Mesenchymal stem cell (in vitro differentiated cells and primary cell): ENCODE results near the gene TMEM97.

Experiments
- DNase-seq: peaks from one replicate; pipeline ENCODE4 v3.0.0-alpha.2; 2013
- H2AFZ ChIP-seq: one replicate; pipeline ENCODE4 v1.6.1; 2013; ENCODE audit warnings: low read depth, mild to moderate bottlenecking, control low read depth, inconsistent platforms, low read length, moderate library complexity
- H2AK5ac ChIP-seq: 2 replicates; pipeline ENCODE4 v1.6.1; 2013; ENCODE audit warnings: low read length, moderate library complexity, mild to moderate bottlenecking, inconsistent platforms; ENCODE audit not compliant: severe bottlenecking
- H2BK120ac ChIP-seq: one replicate; pipeline ENCODE4 v1.6.1; 2013; ENCODE audit warnings: low read depth, mild to moderate bottlenecking, inconsistent platforms, low read length, moderate library complexity
- H2BK12ac ChIP-seq, 2 experiments: one replicate each; pipeline ENCODE4 v1.6.1; 2013; ENCODE audit warnings: inconsistent platforms in 2 of 2, low read length in 2 of 2, mild to moderate bottlenecking in 2 of 2, moderate library complexity in 2 of 2, control low read depth in 1 of 2
- H2BK15ac ChIP-seq: one replicate; pipeline ENCODE4 v1.6.1; 2013; ENCODE audit warnings: mild to moderate bottlenecking, low read depth, inconsistent platforms; ENCODE audit not compliant: poor library complexity, severe bottlenecking
- H2BK5ac ChIP-seq: 2 replicates; pipeline ENCODE4 v1.6.1; 2013; ENCODE audit warnings: low read depth, mild to moderate bottlenecking, low read length, control low read depth, inconsistent platforms; ENCODE audit not compliant: poor library complexity, severe bottlenecking
- H3K14ac ChIP-seq, 2 experiments: one replicate each; pipeline ENCODE4 v1.6.1; 2013; ENCODE audit warnings: inconsistent platforms in 2 of 2, low read length in 2 of 2, control low read depth in 1 of 2, mild to moderate bottlenecking in 1 of 2, moderate library complexity in 1 of 2
- H3K18ac ChIP-seq, 2 experiments: one replicate each; pipeline ENCODE4 v1.6.1; 2013; ENCODE audit warnings: inconsistent platforms in 2 of 2, low read length in 2 of 2, control low read depth in 1 of 2, low read depth in 1 of 2, mild to moderate bottlenecking in 1 of 2
- H3K23ac ChIP-seq, 2 experiments: one replicate each; pipeline ENCODE4 v1.6.1; 2013; ENCODE audit warnings: inconsistent platforms in 2 of 2, low read length in 2 of 2, mild to moderate bottlenecking in 2 of 2, moderate library complexity in 2 of 2, control low read depth in 1 of 2
- H3K27ac ChIP-seq: 2 replicates; pipeline ENCODE4 v1.5.1; 2013; ENCODE audit warnings: mild to moderate bottlenecking, moderate library complexity, low read length, control low read depth, inconsistent platforms; ENCODE audit not compliant: poor library complexity, severe bottlenecking
- H3K27me3 ChIP-seq, 2 experiments: 2 replicates each; pipeline versions ENCODE4 v1.6.1 to v1.7.0; 2013; ENCODE audit warnings: low read length in 2 of 2, mild to moderate bottlenecking in 2 of 2, moderate library complexity in 2 of 2, control low read depth in 1 of 2, inconsistent platforms in 1 of 2; ENCODE audit not compliant: control insufficient read depth in 1 of 2, insufficient read depth in 1 of 2
- H3K36me3 ChIP-seq, 2 experiments: 2 replicates each; pipeline versions ENCODE4 v1.6.1 to v1.7.0; 2013; ENCODE audit warnings: low read length in 2 of 2, control low read depth in 1 of 2, inconsistent platforms in 1 of 2, low read depth in 1 of 2, mild to moderate bottlenecking in 1 of 2; ENCODE audit not compliant: insufficient read depth in 2 of 2, control insufficient read depth in 1 of 2
- H3K4ac ChIP-seq, 2 experiments: one replicate each; pipeline ENCODE4 v1.6.1; 2013; ENCODE audit warnings: inconsistent platforms in 2 of 2, low read length in 2 of 2, mild to moderate bottlenecking in 2 of 2, moderate library complexity in 2 of 2, control low read depth in 1 of 2, low read depth in 1 of 2
- H3K4me1 ChIP-seq: 2 replicates; pipeline ENCODE4 v1.6.1; 2013; ENCODE audit warnings: low read depth, low read length, control low read depth; ENCODE audit not compliant: control insufficient read depth, insufficient read depth
- H3K4me2 ChIP-seq: 2 replicates; pipeline ENCODE4 v1.6.1; 2013; ENCODE audit warnings: low read length, mild to moderate bottlenecking, inconsistent platforms; ENCODE audit not compliant: poor library complexity, severe bottlenecking
- H3K4me3 ChIP-seq, 2 experiments: 2 replicates each; pipeline versions ENCODE4 v1.5.1 to v1.7.0; 2013; ENCODE audit warnings: low read length in 2 of 2, mild to moderate bottlenecking in 2 of 2, control low read depth in 1 of 2, low read depth in 1 of 2; ENCODE audit not compliant: insufficient read depth in 1 of 2
- H3K79me1 ChIP-seq: replicated peaks from 2 replicates; pipeline ENCODE4 v1.6.1; 2013; ENCODE audit warnings: mild to moderate bottlenecking, control low read depth, low read length, inconsistent platforms; ENCODE audit not compliant: poor library complexity, severe bottlenecking
- H3K9ac ChIP-seq: 2 replicates; pipeline ENCODE4 v1.7.0; 2013; ENCODE audit warnings: mild to moderate bottlenecking, low read length, moderate library complexity
- H3K9me3 ChIP-seq: 2 replicates; pipeline ENCODE4 v1.7.0; 2013; ENCODE audit warnings: mild to moderate bottlenecking, low read length; ENCODE audit not compliant: control insufficient read depth
- H4K8ac ChIP-seq: one replicate; pipeline ENCODE4 v1.6.1; 2013; ENCODE audit warnings: inconsistent platforms, mild to moderate bottlenecking, low read length, moderate library complexity
- H4K91ac ChIP-seq: one replicate; pipeline ENCODE4 v1.6.1; 2013; ENCODE audit warnings: mild to moderate bottlenecking, low read length, inconsistent platforms
- WGBS: methylation state at CpG from one replicate; pipeline ENCODE4 v1.1.7; 2013; ENCODE audit warnings: mixed read lengths; 5-methylcytosine and 5-hydroxymethylcytosine counted together

The TMEM97 gene

GRCh38 chr17:28328325-28328724, 9.3 kb downstream of the TMEM97 start:
- Histone ChIP-seq H3K27ac (peak overlapping the region; percentile 61), H2BK5ac (no peak overlapping the region), H3K9ac (no peak overlapping the region), H3K4me3 (no peak overlapping the region), H4K8ac (no peak overlapping the region), H3K4me2 (no peak overlapping the region), H2AFZ (no peak overlapping the region), H3K4me1 (peaks cover 9% of the 10 kb centered on the region), H2BK15ac (no peak overlapping the region), H3K79me1 (peaks cover 35% of the 10 kb centered on the region), H2BK12ac (no peak overlapping the region), H3K14ac (no peak overlapping the region), H2BK120ac (no peak overlapping the region), H3K18ac (no peak overlapping the region), H3K27me3 (no peaks in the 10 kb centered on the region), H2AK5ac (no peak overlapping the region), H3K23ac (no peak overlapping the region), H3K36me3 (peaks cover 28 to 62% of the 10 kb centered on the region in 2 experiments), H4K91ac (no peak overlapping the region), H3K9me3 (no peaks in the 10 kb centered on the region), H3K4ac (no peak overlapping the region)
- DNase-seq: peak; percentile 49
- 49% methylated on average over 3 of the region's 4 CpGs for WGBS

DNA sequence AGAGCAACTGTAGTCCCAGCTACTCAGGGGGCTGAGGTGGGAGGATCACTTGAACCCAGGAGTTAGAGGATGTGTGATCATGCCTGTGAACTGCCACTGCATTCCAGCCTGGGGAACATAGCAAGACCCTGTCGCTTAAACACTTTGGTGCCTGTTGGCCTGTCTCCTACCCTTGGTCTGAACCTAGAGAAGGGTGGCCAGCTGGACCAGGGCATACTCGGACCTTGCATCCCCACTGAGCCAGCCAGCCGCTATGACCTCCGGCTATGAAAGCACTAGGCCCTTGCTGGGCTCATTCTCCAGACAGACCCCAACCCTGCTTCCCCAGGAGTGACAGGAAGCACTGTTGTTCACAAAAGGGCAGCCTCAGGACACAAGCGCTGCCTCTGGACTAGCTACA, 11.7 kb downstream of the TMEM97 start:
- Histone ChIP-seq H4K91ac (no peak overlapping the region), H2BK120ac (no peak overlapping the region), H3K27me3 (no peaks in the 10 kb centered on the region), H3K14ac (no peak overlapping the region), H2BK5ac (no peak overlapping the region), H2BK12ac (no peak overlapping the region), H2AFZ (no peak overlapping the region), H4K8ac (no peak overlapping the region), H3K9ac (no peak overlapping the region), H3K4me3 (no peak overlapping the region), H2AK5ac (no peak overlapping the region), H3K4ac (no peak overlapping the region), H3K79me1 (peaks cover 39% of the 10 kb centered on the region), H3K18ac (no peak overlapping the region), H3K23ac (no peak overlapping the region), H3K27ac (no peak overlapping the region), H3K4me2 (no peak overlapping the region), H3K4me1 (peaks cover 17% of the 10 kb centered on the region), H3K36me3 (peaks cover 28 to 60% of the 10 kb centered on the region in 2 experiments), H3K9me3 (no peaks in the 10 kb centered on the region), H2BK15ac (no peak overlapping the region)
- 97% methylated on average over 5 of the region's 5 CpGs for WGBS
- no peak for DNase-seq

GRCh38 chr17:28331891-28332420, 13.0 kb downstream of the TMEM97 start:
- H2AK5ac ChIP-seq: no peak overlapping the region
- H3K27me3 ChIP-seq: no peaks in the 10 kb centered on the region
- no peak overlapping the region for H3K14ac ChIP-seq
- no peak overlapping the region for H3K4me3 ChIP-seq
- no peak overlapping the region for H4K91ac ChIP-seq
- H3K18ac ChIP-seq: no peak overlapping the region
- H3K4ac ChIP-seq: no peak overlapping the region
- H2BK120ac ChIP-seq: no peak overlapping the region
- peaks cover 24 to 47% of the 10 kb centered on the region in 2 experiments for H3K36me3 ChIP-seq
- H2BK12ac ChIP-seq: no peak overlapping the region
- H3K27ac ChIP-seq: no peak overlapping the region
- H3K4me2 ChIP-seq: no peak overlapping the region
- no peak overlapping the region for H3K9ac ChIP-seq
- no peak overlapping the region for H2AFZ ChIP-seq
- no peak for DNase-seq
- WGBS: 94% methylated on average over 6 of the region's 6 CpGs
- H3K9me3 ChIP-seq: no peaks in the 10 kb centered on the region
- no peak overlapping the region for H2BK5ac ChIP-seq
- H3K4me1 ChIP-seq: peaks cover 20% of the 10 kb centered on the region
- H4K8ac ChIP-seq: no peak overlapping the region
- H3K79me1 ChIP-seq: peaks cover 34% of the 10 kb centered on the region
- H2BK15ac ChIP-seq: no peak overlapping the region
- no peak overlapping the region for H3K23ac ChIP-seq

GRCh38 chr17:28333083-28333746, 14.2 kb downstream of the TMEM97 start:
- no peak overlapping the region for H4K91ac ChIP-seq
- peaks cover 20% of the 10 kb centered on the region for H3K4me1 ChIP-seq
- no peak overlapping the region for H2BK15ac ChIP-seq
- peaks cover 33% of the 10 kb centered on the region for H3K79me1 ChIP-seq
- H3K36me3 ChIP-seq: peaks cover 22 to 34% of the 10 kb centered on the region in 2 experiments
- no peak overlapping the region for H3K18ac ChIP-seq
- H2BK12ac ChIP-seq: no peak overlapping the region
- no peak overlapping the region for H3K4ac ChIP-seq
- H2AK5ac ChIP-seq: no peak overlapping the region
- H3K9ac ChIP-seq: peak overlapping the region; percentile 99
- H3K4me3 ChIP-seq: no peak overlapping the region
- H3K4me2 ChIP-seq: no peak overlapping the region
- H2BK120ac ChIP-seq: no peak overlapping the region
- H3K14ac ChIP-seq: no peak overlapping the region
- DNase-seq: peak; percentile 22
- WGBS: 68% methylated on average over 1 of the region's 1 CpG
- no peak overlapping the region for H4K8ac ChIP-seq
- H3K9me3 ChIP-seq: no peaks in the 10 kb centered on the region
- H3K27me3 ChIP-seq: no peaks in the 10 kb centered on the region
- no peak overlapping the region for H3K23ac ChIP-seq
- no peak overlapping the region for H2AFZ ChIP-seq
- no peak overlapping the region for H3K27ac ChIP-seq
- no peak overlapping the region for H2BK5ac ChIP-seq
